ENCODE measurements around the gene MOSPD3. TPM values are rescaled to one million over a fixed set of nuclear protein-coding genes. Genes with fewer than 3 reads are reported as not detected.

The MOSPD3 gene
- total RNA-seq, 2 donors from 2014 or later, result 11.0 to 13.3 TPM

DNA sequence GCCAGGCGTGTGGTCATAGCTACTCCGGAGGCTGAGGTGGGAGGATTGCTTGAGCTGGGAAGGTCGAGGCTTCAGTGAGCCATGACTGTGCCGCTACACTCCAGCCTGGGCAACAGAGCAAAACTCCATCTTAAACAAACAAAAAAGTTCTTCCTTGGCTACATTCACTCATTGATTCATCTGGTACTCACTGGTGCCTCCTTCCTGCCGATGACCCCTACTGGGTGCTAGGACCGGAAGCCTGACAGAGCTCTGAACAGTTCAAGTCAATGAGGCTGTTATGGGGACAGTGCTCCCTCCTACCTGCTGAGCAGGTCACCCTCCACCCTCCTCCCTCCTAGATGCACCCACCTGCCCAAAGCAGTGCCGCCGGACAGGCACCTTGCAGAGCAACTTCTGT lies 5.2 kb upstream of the MOSPD3 start:
- intact Hi-C loops (cut with DNase I), result loop anchor here in 1 of 2 donors (10.0 kb wide), 1 partner anchor 78 kb away; no protein-coding TSS in a partner anchor
- DNase-seq (no peak), ATAC-seq (no peak)

DNA sequence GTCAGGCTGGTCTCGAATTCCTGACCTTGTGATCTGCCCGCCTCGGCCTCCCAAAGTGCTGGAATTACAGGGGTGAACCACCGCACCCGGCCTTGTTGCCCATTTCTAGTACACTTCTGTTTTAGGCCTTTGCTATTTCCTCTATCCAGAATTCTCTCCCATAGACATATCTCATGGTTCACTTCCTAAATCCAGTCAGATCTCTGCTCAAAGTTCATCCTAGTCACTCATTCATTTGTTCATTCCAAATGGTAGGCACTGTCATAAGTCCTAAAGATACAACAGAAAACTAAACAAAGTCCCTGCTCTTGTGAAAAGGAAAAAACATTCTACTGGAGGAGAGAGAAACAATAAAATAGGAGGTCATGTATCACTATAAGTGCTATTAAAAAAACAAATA lies 2.4 kb upstream of the MOSPD3 start:
- DNase-seq (no peak), ATAC-seq (no peak)
- intact Hi-C loops (cut with DNase I), result loop anchor here (5.0 to 10.0 kb wide), 2 partner anchors 67 to 75 kb away; no protein-coding TSS in a partner anchor

DNA sequence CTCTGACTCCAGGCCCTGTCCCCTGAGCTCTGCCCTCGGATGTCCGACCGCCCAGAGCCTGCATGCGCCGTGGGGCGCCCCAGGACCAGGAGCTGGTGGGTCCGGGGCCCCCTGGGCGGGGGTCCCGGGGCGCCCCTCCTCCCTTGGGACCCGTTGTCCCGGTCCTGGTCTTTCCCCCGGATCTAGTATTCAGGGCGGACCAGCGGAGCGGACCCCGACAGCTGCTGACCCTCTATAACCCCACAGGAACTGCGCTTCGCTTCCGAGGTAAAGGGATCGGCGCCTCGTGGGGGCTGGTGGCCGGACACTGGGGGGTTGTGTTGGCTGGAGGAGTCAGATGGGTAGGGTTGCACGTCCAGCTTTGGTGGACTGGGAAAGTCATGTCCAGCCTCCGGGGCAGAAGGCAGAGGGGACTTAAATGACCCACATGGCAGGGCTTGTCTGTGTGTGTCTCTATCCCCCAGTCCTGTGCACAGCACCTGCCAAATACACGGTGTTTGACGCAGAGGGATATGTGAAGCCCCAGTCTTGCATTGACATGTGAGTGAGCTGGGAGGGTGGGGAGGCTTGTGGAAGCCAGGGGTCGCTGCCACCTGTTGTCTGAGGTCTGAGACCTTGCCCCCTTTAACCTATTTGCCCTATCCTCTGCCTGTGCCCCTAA lies 520 bp downstream of the MOSPD3 start:
- DNase-seq (no peak), ATAC-seq (peak; percentile 1 to 19)
- intact Hi-C loops (cut with DNase I), result loop anchor here in 1 of 2 donors (5.0 kb wide), 1 partner anchor 64 kb away; no protein-coding TSS in a partner anchor

DNA sequence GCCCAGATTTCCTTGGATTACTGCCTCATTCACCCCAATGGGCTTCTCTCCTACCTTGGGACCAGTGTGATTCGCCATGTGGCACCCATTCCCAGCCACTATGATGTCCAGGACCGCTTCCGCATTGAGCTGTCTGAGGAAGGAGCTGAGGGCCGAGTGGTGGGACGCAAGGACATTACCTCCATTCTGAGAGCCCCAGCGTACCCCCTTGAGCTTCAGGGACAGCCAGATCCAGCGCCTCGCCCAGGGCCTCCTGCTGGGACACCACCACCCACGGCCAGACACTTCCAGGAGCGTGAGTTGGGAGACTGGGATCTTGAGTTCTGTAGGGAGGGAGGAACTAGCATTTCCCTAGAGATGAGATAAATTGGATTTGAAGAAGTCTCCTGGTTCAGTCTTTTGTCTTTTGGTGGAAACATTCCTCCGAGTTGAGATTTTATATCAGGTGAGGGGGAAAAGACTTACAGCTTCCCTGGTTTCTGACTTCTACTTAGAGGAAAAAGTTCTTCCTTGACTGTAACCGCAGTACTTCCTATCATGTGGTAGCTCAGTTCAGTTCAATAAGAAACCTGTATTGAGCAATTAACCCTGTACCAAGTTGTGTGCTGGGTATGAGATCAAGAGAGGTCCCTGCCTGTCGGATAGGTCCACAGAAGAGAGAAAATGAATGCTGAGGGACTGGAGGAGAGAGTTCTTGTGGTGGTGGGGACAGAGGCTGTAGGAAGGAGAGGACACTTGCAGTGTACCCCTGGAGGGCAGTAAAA lies 1.3 kb downstream of the MOSPD3 start:
- intact Hi-C loops (cut with DNase I), result loop anchor here in 1 of 2 donors (5.0 kb wide), 1 partner anchor 64 kb away; no protein-coding TSS in a partner anchor
- no peak for DNase-seq
- no peak for ATAC-seq

DNA sequence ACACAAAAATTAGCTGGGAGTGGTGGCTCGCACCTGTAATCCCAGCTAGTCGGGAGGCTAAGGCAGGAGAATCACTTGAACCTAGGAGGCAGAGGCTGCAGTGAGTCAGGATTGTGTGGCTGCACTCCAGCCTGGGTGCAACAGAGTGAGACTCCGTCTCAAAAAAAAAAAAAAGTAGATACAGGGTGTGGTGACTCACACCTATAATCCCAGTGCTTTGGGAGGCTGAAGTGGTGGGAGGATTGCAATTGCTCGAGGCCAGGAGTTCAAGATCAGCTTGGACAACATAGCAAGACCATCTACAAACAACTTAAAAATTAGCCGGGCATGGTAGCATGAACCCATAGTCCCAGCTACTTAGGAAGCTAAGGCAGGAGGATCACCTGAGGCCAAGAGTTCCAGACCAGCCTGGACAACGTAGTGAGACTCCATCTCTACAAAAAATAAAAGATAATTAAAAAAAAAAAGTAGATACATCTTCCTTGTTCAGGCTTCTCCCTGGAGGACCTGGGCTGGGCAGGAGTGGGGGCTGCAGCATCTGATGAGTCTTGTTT lies 2.0 kb downstream of the MOSPD3 start:
- intact Hi-C loops (cut with DNase I), result loop anchor here in 1 of 2 donors (5.0 kb wide), 1 partner anchor 63 kb away; no protein-coding TSS in a partner anchor
- ATAC-seq (no peak), DNase-seq (no peak)

DNA sequence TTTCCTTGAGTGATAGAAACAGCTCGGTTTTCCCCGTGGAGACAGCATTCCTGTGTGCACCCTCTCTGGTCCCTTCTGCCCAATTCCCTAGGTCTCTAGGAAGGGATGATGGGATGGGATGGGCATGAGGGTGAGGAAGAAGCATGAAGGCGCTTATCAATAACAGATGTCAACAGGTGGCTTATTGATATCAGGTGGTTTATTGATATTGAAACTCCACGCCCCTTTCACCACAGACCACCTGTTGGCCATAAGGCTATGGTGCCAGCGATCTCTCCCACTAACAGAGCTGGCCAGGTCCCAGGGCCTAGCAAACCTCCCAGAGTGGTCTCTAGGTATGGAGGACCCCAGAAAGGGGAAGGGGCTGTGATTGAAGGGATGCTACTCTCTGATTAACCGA lies 7.9 kb downstream of the MOSPD3 start:
- DNase-seq, result no peak
- intact Hi-C loops (cut with DNase I), result no loop called here
- ATAC-seq, result no peak

DNA sequence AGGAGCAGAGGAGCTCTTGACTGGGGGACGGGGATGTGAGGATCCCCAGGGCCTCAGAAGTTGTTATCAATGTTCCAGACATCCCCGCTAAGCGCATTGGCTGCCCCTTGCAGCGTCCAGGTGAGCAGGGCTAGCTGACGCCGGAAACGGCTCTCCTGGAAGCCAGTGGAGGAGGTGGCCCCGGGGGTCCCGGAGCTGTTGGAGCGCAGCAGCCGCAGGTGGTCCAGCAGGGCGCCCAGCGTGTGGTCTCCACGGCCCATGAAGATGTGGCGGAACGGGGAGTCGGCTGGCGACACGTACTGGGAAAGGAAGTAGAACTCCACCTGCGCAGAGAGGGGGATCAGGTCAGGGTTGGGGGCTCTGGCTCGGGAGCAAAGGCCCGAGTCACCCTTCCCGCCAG lies 8.5 kb downstream of the MOSPD3 start:
- no peak for ATAC-seq
- intact Hi-C loops (cut with DNase I), result no loop called here
- no peak for DNase-seq

DNA sequence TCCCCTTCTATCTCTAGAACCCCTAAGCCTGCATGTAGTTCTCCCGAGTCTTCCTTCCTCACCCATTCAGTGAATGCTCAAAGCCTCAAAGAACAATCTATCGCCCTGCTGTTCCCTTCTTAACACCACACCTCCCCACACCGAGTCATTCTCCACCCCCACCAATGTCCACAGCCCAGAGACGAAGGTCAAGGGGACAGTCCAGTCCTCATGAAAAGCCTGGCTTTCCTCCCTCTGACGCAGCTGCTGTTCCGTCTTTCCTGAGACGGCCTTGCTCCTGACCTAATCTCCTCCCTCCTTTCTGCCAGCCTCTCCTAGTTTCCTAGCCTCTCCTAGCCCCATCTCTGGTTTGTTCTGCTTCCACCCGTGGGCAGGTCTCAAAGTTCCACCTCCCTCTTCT lies 9.2 kb downstream of the MOSPD3 start:
- DNase-seq (no peak), ATAC-seq (no peak)
- intact Hi-C loops (cut with DNase I), result no loop called here

DNA sequence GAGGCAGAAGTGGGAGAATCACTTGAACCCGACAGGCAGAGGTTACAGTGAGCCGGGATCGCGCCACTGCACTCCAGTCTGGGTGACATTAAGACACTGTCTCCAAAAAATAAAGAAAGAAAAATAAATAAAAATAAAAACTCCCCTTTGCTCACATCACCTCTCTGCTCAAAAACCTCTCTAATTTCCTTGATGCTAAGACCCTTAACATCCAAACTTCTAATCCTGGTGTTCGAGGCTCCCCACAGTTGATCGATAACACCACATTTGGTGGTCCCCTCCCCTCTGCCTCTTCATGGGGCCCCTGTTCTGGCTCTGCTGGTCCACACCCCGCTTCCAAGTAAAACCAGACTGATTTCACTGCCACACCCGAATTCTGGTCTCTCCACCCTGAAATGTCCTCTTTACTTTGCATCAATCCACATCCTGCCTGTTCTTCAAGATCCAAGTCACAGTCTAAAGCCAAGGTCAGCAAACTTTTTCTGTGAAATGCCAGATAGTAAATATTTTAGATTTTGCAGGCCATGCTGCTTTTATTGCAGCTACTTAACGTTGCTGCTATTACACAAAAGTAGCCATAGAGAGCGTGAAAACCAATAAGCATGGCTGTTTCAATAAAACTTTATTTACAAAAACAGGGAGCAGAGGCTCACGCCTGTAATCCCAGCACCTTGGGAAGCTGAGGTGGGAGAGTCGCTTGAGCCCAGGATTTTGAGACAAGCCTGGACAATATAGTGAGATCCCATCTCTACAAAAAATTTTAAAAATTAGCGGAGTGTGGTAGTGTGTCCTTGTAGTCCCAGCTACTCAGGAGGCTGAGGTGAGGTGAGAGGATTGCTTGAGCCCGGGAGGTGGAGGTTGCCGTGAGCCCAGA lies 11.8 kb downstream of the MOSPD3 start:
- intact Hi-C loops (cut with DNase I), result no loop called here
- DNase-seq (no peak), ATAC-seq (no peak)

DNA sequence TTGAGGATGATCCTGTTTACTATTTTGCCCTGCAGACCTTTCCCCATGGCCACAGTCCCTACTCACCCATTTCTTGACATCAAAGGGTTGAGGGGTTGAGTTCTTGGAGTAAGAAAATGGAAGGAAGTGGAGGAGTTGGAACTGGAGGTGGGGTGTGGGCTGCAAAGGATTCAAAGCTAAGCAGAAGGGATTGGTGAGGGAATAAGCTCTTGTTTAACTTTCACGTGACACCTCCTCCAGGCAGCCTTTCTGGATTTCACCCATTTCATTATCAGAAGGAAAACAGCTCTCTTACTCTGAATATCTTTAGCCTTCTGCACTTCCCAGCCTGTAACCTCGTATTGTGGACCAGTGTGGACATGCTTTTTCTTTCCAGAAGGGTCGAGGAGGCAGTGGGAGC lies 13.7 kb downstream of the MOSPD3 start:
- ATAC-seq, result no peak
- no peak for DNase-seq
- intact Hi-C loops (cut with DNase I), result no loop called here

DNA sequence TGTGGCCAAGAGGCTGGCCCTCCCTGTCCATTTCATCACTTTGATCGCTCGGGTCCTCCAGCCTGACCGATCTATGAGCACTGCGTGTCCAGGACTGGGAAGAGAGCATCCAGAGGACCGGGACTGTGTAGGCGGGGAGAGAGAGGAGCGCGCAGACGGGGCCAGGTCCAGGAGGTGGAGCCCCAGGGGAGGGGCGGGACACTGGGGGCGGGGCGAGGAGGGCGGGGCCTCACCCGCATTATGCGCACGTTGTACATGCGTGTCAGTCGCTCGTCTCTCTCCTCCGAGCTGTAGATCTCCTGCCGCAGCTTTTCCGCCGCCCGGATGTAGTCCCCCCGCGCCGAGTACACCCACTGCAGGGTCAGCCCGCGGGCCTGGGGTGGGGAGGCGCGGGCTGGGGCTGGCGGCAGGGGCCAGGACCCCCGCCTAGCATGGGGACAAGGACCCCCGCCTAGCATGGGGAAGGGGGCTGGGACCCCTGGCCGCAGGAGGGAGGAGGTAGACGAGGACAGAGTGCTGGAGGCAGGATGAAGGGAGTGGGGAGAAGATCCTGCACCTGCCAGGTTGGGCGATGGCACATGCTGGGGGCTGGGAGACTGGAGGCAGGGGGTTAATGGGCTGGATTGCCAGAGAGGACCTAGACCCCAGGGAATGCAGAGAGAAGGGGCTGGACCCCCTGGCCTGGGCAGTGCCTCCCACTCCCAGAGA lies 14.3 kb downstream of the MOSPD3 start:
- DNase-seq (peak; percentile 86), ATAC-seq (peak; percentile 97 to 99)
- intact Hi-C loops (cut with DNase I), result no loop called here

DNA sequence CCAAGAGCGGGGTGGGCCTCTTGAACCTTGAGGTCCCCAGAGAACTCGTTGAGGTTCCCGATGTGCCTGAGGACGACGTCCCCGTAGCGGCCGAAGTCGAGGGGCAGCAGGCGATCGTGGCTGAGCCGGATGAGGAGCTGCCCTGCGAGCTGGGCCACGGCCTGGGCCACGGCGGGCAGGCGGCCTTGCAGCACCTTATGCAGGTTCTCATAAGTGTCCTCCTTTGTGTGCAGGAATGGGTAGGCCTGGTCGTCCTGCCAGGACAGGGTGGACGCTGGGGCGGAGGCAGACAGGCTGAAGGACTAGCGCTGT lies 14.9 kb downstream of the MOSPD3 start:
- ATAC-seq, result peak in 1 of 2 donors; percentile 3
- DNase-seq, result no peak
- intact Hi-C loops (cut with DNase I), result no loop called here

DNA sequence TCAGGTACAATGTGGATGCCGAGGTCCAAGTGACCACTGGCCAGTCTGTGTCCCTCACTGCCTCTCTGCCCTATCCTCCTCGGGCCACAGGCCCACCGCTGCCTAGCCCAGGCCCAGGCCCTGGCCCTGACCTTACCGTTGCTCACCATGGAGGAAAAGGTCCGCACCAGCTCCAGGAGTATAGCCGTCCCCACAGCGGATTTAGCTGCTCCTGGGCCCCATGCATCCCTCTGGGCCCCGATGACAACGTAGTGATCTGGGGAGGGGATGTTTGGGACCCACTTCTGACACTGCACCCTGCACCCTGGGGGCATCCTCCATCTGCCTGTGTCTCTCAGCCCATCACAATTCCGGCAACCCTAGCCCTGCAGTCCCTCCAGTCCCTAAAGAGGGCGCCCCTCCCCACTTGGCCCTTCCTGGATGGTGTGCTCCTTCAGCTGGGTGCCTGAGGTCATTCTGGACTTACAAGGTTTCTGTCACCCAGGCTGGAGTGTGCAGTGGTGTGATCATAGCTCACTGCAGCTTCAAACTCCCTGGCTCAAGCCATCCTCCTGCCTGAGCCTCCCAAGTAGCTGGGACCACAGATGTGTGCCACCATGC lies 16.9 kb downstream of the MOSPD3 start:
- no peak for DNase-seq
- ATAC-seq, result no peak
- intact Hi-C loops (cut with DNase I), result no loop called here

DNA sequence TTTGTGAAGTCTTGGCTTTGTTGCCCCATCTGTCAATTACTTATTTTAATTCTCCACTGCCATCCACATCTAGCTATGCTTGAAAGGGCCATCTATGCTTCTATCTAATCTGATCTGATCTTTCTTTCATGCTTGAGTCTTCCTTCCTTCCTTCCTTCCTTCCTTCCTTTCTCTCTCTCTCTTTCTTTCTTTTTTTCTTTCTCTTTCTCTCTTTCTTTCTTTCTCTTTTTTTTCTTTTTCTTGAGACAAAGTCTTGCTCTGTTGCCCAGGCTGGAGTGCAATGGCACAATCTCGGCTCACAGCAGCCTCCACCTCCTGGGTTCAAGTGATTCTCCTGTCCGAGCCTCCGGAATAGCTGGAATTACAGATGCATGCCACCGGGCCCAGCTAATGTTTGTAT lies 17.7 kb downstream of the MOSPD3 start:
- intact Hi-C loops (cut with DNase I), result no loop called here
- ATAC-seq, result no peak

DNA sequence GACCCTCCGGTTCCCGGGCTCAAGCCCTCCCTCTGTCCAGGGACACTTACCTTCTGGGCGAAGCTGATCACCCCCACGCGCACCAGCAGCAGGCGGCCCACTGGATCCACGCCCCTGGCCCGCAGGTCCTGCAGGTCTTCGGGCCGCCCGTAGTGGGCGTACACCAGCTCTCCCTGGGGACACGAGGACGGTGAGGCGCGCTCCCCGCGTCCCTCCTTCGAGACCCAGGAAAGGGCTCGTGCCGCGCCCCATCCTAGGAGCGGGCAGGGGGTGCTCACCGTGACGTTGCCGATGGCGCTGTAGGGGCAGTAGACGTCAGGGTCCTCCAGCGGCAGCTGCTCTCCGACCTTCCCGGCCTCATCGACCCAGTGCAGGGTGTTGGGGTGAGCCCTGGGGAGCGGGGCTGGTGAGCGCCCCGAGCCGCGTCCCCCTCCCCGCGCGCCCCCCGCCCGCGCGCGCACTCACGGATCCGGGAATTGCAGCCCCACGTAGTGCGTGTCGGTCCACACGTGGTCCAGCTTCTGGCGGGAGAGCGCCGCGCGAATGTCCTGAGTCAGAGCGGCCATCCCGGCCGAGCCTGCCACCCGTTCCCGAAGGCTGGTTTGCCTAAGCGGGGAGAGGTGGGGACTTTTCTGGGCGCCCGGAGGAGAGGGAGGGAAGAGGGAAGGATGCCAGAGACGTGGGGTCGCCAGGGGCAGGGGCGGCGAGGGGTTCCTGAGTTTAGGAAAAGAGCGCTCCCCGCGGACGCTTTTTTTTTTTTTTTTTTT lies 20.8 kb downstream of the MOSPD3 start:
- ATAC-seq, result peak; percentile 70 to 78
- DNase-seq, result peak; percentile 55
- intact Hi-C loops (cut with DNase I), result no loop called here

More for the DNA sequence above, 17.7 kb downstream of the MOSPD3 start:
- no peak for DNase-seq

DNA sequence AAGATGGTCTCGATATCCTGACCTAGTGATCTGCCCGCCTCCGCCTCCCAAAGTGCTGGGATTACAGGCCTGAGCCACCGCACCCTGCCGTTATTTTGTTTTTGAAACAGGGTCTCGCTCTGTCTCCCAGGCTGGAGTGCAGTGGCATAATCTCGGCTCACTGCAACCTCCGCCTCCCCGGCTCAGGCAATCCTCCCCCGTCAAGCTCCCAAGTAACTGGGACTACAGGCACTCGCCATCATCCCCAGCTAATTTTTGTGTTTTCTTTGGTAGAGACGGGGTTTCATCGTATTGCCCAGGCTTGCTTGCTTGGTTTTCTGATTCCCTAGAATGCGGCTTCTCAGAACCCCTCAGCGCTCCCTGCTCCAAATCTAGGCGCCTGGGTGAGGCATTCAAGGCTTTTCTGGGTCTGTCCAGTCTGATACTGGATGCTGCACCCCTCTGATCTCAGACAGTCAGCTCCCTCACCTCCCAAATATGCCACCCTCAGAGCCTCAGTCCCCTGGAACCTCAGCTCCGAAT lies 27.7 kb downstream of the MOSPD3 start:
- intact Hi-C loops (cut with DNase I), result no loop called here
- DNase-seq (no peak), ATAC-seq (no peak)

Measured in left cardiac atrium (tissue), 4 donors.